Psoas muscle (tissue), 8 donors: ENCODE measurements around the gene CCDC184. TPM values are rescaled to one million over a fixed set of nuclear protein-coding genes. Genes with fewer than 3 reads are reported as not detected.

Source experiments
- ATAC-seq, 4 donors: fragments of 200-7000 bp; cut with Tn5 transposase; one replicate each; pipeline ENCODE4 v1.9.1; 2020; ENCODE audit warnings: moderate library complexity in 3 of 4, mild to moderate bottlenecking in 2 of 4
- DNase-seq, 2 donors: peaks; one replicate each; pipeline ENCODE4 v3.0.0-alpha.2; 2020
- H3K27ac ChIP-seq: fragments of 200-600 bp; one replicate; pipeline ENCODE4 v1.8.0; 2022
- H3K27me3 ChIP-seq, 3 donors: fragments of 200-600 bp in 1 of 3; one replicate each; pipeline versions ENCODE4 v1.6.1 to v1.8.0; 2013 to 2022; ENCODE audit warnings: low read length in 2 of 3, mild to moderate bottlenecking in 2 of 3, moderate library complexity in 1 of 3; ENCODE audit not compliant: insufficient read depth in 3 of 3
- H3K36me3 ChIP-seq, 2 donors: fragments of 200-600 bp in 1 of 2; one replicate each; pipeline versions ENCODE4 v1.6.1 to v1.8.0; 2013 to 2022; ENCODE audit warnings: low read depth in 1 of 2, mild to moderate bottlenecking in 1 of 2, moderate library complexity in 1 of 2; ENCODE audit not compliant: insufficient read depth in 1 of 2
- H3K4me1 ChIP-seq: fragments of 200-600 bp; one replicate; pipeline ENCODE4 v1.8.0; 2022
- H3K4me3 ChIP-seq: fragments of 200-600 bp; one replicate; pipeline ENCODE4 v1.8.0; 2022; ENCODE audit warnings: mild to moderate bottlenecking
- H3K9me3 ChIP-seq: fragments of 200-600 bp; one replicate; pipeline ENCODE4 v1.8.0; 2022
- WGBS, 3 donors: extraction: QIAGEN DNeasy Blood & Tissue Kit; methylation state at CpG; one replicate each; pipeline versions ENCODE4 v1.1.6 to v1.1.7; 2013; 5-methylcytosine and 5-hydroxymethylcytosine counted together
- intact Hi-C, 2 donors: fragments of 100-400 bp; cut with DNase I; formaldehyde crosslinking; loops; one replicate each; pipeline versions ENCODE4 v1.11.0 to v1.14.2; 2022
- polyA plus RNA-seq, 3 donors: library from polyadenylated mRNA; stranded (reverse); fragments of 200-250 nt; gene quantifications; one replicate each; pipeline ENCODE4 v1.2.3, GENCODE V29; 2013
- total RNA-seq, 4 donors: library from RNA; stranded (reverse); fragmentation: NEBNext Ultra II Directional in 2 of 4; extraction: Animal tissue kit (Norgen Biotek cat#: 25700) in 2 of 4; gene quantifications; one replicate each; pipeline versions ENCODE4 v1.2.1 to v1.2.4, GENCODE V29; 2021 to 2023
- TF ChIP-seq, protein P1 (sequence below): fragments of 200-600 bp; IDR thresholded peaks from one replicate; pipeline ENCODE4 v1.8.0; 2022; ENCODE audit warnings: antibody characterized with exemption
- donor health status: healthy with polysubstance abuse.
- donor health status: DM: no; HTN: no; CAD: no; lungs with moderate emphysema.
- donor health status: Bipolar disorder and iron deficiency.
- donor health status: healthy.
- donor health status: DM: yes; HTN: yes; CAD: no.
- donor health status: DM: no; HTN: no; CAD: no.
- donor health status: DM: no; HTN: no; CAD: no.
- donor health status: DM: yes; HTN: yes; CAD: no.

Gene CCDC184
- total and polyA plus RNA-seq, 7 donors, result 0.16 to 0.84 (median 0.49) TPM

DNA sequence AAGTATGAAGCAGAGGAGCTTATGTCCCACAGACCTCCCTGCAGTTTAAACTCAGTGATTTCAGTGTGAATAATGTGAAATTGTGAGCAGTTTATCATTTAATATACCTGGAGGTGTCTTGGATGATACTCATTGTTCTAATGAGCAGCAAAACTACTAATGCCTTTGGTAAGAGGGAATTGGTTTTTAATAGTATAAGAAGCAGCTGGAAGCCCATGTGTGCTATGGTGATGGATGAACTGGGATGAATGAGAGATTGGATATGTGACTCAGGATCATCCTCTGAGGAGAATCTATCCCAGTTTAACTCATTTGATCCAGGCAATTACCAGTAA, 7.1 kb upstream of the CCDC184 start:
- no peaks in the 10 kb centered on the region for H3K4me1 ChIP-seq
- TF ChIP-seq, protein P1, sequence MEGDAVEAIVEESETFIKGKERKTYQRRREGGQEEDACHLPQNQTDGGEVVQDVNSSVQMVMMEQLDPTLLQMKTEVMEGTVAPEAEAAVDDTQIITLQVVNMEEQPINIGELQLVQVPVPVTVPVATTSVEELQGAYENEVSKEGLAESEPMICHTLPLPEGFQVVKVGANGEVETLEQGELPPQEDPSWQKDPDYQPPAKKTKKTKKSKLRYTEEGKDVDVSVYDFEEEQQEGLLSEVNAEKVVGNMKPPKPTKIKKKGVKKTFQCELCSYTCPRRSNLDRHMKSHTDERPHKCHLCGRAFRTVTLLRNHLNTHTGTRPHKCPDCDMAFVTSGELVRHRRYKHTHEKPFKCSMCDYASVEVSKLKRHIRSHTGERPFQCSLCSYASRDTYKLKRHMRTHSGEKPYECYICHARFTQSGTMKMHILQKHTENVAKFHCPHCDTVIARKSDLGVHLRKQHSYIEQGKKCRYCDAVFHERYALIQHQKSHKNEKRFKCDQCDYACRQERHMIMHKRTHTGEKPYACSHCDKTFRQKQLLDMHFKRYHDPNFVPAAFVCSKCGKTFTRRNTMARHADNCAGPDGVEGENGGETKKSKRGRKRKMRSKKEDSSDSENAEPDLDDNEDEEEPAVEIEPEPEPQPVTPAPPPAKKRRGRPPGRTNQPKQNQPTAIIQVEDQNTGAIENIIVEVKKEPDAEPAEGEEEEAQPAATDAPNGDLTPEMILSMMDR, result no peak
- no peaks in the 10 kb centered on the region for H3K9me3 ChIP-seq
- H3K27ac ChIP-seq, result no peak overlapping the region
- ATAC-seq, result no peak
- H3K4me3 ChIP-seq, result no peak overlapping the region
- DNase-seq, result no peak
- no peaks in the 10 kb centered on the region for H3K36me3 ChIP-seq
- intact Hi-C loops, result loop anchor here in 1 of 2 donors (10.0 kb wide), 1 partner anchor 212 kb away; the partner anchor contains the start of gene TMEM106C
- H3K27me3 ChIP-seq, result peaks cover 0 to 18% (median 3%) of the 10 kb centered on the region in 3 donors

DNA sequence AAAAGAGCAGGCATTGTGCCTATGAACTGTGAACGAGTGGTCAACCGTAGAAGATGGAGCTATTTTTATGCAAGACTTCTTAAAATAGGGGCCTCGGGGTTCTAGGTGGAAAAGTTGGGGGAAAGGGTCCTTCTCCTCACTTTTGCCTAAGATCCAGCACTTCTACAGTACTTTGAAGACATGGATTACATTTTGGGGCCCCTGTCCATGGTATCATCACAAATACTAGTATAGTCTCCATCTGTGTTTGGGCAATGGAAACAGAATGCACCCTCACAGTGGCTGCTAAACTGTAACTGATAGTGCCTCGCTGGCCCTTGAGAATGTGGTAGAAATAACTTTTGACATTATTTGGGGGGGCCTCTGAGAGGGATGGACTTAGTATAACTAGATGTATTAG, 5.5 kb upstream of the CCDC184 start:
- no peak for ATAC-seq
- Histone ChIP-seq H3K4me3 (no peak overlapping the region), H3K4me1 (peaks cover 6% of the 10 kb centered on the region), H3K9me3 (no peaks in the 10 kb centered on the region), H3K27ac (no peak overlapping the region), H3K36me3 (no peaks in the 10 kb centered on the region), H3K27me3 (peaks cover 0 to 32% (median 3%) of the 10 kb centered on the region in 3 donors)
- 65 to 71% (median 67%) methylated on average over 4 of the region's 4 CpGs for WGBS, 3 donors
- no peak for DNase-seq
- intact Hi-C loops, result loop anchor here in 1 of 2 donors (10.0 kb wide), 1 partner anchor 213 kb away; the partner anchor contains the start of gene TMEM106C
- TF ChIP-seq, protein P1, result no peak

DNA sequence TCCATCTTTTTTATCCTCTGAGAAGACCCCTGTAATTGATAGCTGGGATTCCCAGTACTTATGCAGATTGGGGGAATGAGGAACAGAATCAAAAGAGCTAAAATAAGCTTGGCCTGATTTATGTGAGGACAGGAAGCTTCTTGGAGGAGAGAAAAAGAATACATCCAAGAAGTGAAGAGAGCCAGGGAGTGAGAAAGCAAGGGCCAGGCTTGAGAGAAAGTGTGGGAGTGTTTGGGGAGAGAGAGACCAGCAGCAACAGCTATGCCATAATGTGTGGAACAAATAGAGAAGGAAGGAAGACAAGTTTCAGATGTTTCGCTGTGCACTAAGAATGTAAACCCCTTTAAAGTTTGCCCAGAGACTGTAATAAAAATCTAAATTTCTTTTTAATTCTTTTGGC, 4.0 kb upstream of the CCDC184 start:
- Histone ChIP-seq H3K36me3 (no peaks in the 10 kb centered on the region), H3K4me1 (peaks cover 19% of the 10 kb centered on the region), H3K27ac (no peak overlapping the region), H3K9me3 (no peaks in the 10 kb centered on the region), H3K27me3 (peaks cover 3 to 46% (median 6%) of the 10 kb centered on the region in 3 donors), H3K4me3 (no peak overlapping the region)
- intact Hi-C loops, result loop anchor here in 1 of 2 donors (10.0 kb wide), 1 partner anchor 215 kb away; the partner anchor contains the start of gene TMEM106C
- ATAC-seq (no peak), DNase-seq (no peak)
- 82 to 93% (median 89%) methylated on average over 1 of the region's 1 CpG for WGBS, 3 donors
- TF ChIP-seq, protein P1, result no peak

DNA sequence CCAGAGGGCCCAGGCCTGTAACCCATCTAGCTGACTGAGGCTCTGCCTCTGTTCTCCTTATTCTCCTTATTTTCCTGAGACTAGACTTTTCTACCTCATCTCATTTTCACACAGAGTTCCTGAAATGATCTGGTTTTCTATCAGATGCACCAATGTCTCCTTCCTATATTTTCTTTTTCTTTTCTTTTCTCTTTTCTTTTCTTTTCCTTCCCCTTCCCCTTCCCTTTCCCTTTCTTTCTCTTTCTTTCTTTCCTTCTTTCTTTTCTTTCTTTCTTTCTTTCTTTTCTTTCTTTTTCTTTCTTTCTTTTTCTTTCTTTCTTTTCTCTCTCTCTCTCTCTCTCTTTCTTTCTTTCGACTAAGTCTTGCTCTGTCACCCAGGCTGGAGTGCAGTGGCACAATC, 3.0 kb upstream of the CCDC184 start:
- H3K27ac ChIP-seq, result no peak overlapping the region

More for the DNA sequence above, 3.0 kb upstream of the CCDC184 start:
- DNase-seq, result no peak
- TF ChIP-seq, protein P1, result no peak
- intact Hi-C loops, result loop anchor here (10.0 kb wide), 1 partner anchor 444 kb away; no protein-coding TSS in a partner anchor
- peaks cover 21% of the 10 kb centered on the region for H3K4me1 ChIP-seq
- H3K36me3 ChIP-seq, result no peaks in the 10 kb centered on the region
- H3K9me3 ChIP-seq, result no peaks in the 10 kb centered on the region
- 80 to 83% (median 80%) methylated on average over 1 of the region's 1 CpG for WGBS, 3 donors
- peaks cover 3 to 50% (median 11%) of the 10 kb centered on the region in 3 donors for H3K27me3 ChIP-seq
- ATAC-seq, result no peak
- no peak overlapping the region for H3K4me3 ChIP-seq
